ENCODE results near the gene CASP8AP2. TPM values are rescaled to one million over a fixed set of nuclear protein-coding genes. Genes with fewer than 3 reads are reported as not detected.
"Not testable (repeated sequence)": the region's sequence is repeated elsewhere in the genome, so short reads cannot be mapped to it uniquely, and the experiment has no call there.

CASP8AP2 gene
- total RNA-seq (12.8 and 13.4 TPM in 2 replicates), polyA plus RNA-seq (9.5 and 10.8 TPM in 2 replicates), polyA minus RNA-seq (ENCODE audit: low replicate concordance) (2.3 and 2.7 TPM in 2 replicates)
- 5.9 and 7.2 TPM in 2 replicates for polyA plus RNA-seq (2012)

DNA sequence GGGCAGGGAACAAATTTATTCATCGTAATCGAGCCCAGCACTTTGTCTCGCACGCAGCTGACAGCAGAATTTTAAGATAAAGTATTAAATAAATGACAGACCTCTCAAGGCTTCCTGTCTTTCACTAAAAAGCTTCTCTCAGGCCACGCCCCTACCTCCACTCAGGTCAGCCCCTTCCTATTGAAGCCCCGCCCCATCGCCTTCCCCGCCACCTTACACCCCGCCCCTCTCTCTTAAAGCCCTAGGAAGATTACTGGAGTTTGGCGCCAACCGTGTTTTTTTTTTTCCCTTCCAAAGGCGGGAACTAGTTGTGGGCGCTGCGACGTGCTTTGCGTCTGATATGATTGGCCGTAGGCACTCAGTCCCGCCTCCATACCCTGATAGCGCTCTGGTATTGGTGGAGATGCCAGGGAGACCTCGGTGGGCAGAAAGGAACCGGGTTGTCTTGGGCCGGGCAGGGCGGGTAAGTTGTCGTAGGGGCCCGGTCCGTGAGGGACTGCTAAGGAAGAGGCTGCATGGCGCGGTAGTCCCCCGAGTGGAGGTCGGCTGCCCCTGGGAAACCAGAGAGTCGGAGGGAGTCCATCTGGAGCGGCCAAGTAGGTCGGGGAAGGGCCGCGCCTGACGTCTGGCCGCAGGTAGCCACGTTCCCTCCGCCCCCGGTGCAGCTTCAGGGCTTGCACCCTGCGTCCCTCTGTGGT lies at the start of gene CASP8AP2:
TSS of gene CASP8AP2 (plus strand) at position 409 of the 698 bp plus-strand sequence.
- H3K27ac ChIP-seq (ENCODE audit: insufficient read depth, low read length), result peak within 1 kb of the TSS; percentile 55

GRCh38 chr6:89781070-89782034 lies 48.3 kb upstream of the CASP8AP2 start:
- H4K20me1 ChIP-seq (ENCODE audit: control insufficient read depth, extremely low read depth, insufficient read depth, low read length), result no peaks in the 10 kb centered on the region
- no peak overlapping the region for H2AFZ ChIP-seq (ENCODE audit: low read length)
- no peaks in the 10 kb centered on the region for H3K36me3 ChIP-seq (ENCODE audit: control insufficient read depth, insufficient read depth, low read length)
- no peaks in the 10 kb centered on the region for H3K4me1 ChIP-seq (ENCODE audit: control insufficient read depth, extremely low read depth, insufficient read depth, low read length)
- no peaks in the 10 kb centered on the region for H3K27me3 ChIP-seq (ENCODE audit: control insufficient read depth, insufficient read depth, low read length)
- DNase-seq (ENCODE audit: low read depth in 2 of 2), result no peak
- no peak overlapping the region for H3K27ac ChIP-seq (ENCODE audit: insufficient read depth, low read length)
- no peak overlapping the region for H3K4me2 ChIP-seq (ENCODE audit: extremely low read depth, insufficient read depth, low read length)
- H3K79me2 ChIP-seq (ENCODE audit: control insufficient read depth, insufficient read depth, low read length), result no peaks in the 10 kb centered on the region
- H3K4me3 ChIP-seq (replicated peaks in 1 of 4; ENCODE audit: control extremely low read depth in 1 of 4, insufficient read depth in 1 of 4, low read depth in 3 of 4, low read length in 4 of 4), result no peak overlapping the region
- H3K9me3 ChIP-seq (ENCODE audit: control insufficient read depth, insufficient read depth, low read depth, low read length), result no peaks in the 10 kb centered on the region
- TF ChIP-seq EZH2 (IDR thresholded peaks at IDR 0.05; ENCODE audit: low read length, missing control alignments) (no peak), CTCF (conservative IDR thresholded peaks at IDR 0.05 in 1 of 2, IDR thresholded peaks at IDR 0.05 in 1 of 2; ENCODE audit: low read depth in 1 of 2, low read length in 2 of 2) (no peak)
- H3K9ac ChIP-seq (ENCODE audit: insufficient read depth, low read length), result no peak overlapping the region

More for the DNA sequence above, at the start of gene CASP8AP2:
- H3K9ac ChIP-seq (ENCODE audit: insufficient read depth, low read length), result peak within 1 kb of the TSS; percentile 56
- no peaks in the 10 kb centered on the region for H3K27me3 ChIP-seq (ENCODE audit: control insufficient read depth, insufficient read depth, low read length)
- H3K4me2 ChIP-seq (ENCODE audit: extremely low read depth, insufficient read depth, low read length), result peak within 1 kb of the TSS; percentile 91
- no peaks in the 10 kb centered on the region for H3K9me3 ChIP-seq (ENCODE audit: control insufficient read depth, insufficient read depth, low read depth, low read length)
- TF ChIP-seq CTCF (conservative IDR thresholded peaks at IDR 0.05 in 1 of 2, IDR thresholded peaks at IDR 0.05 in 1 of 2; ENCODE audit: low read depth in 1 of 2, low read length in 2 of 2) (no peak), EZH2 (IDR thresholded peaks at IDR 0.05; ENCODE audit: low read length, missing control alignments) (no peak)
- H3K4me3 ChIP-seq (replicated peaks in 1 of 4; ENCODE audit: control extremely low read depth in 1 of 4, insufficient read depth in 1 of 4, low read depth in 3 of 4, low read length in 4 of 4), result peak within 1 kb of the TSS; percentile 67 to 97 (median 80)
- DNase-seq (ENCODE audit: low read depth in 2 of 2), result peak; percentile 98 to 99
- no peaks in the 10 kb centered on the region for H4K20me1 ChIP-seq (ENCODE audit: control insufficient read depth, extremely low read depth, insufficient read depth, low read length)
- H2AFZ ChIP-seq (ENCODE audit: low read length), result peak within 1 kb of the TSS; percentile 96
- peaks cover 22% of the 10 kb centered on the region for H3K79me2 ChIP-seq (ENCODE audit: control insufficient read depth, insufficient read depth, low read length)
- peaks cover 4% of the 10 kb centered on the region for H3K36me3 ChIP-seq (ENCODE audit: control insufficient read depth, insufficient read depth, low read length)
- no peaks in the 10 kb centered on the region for H3K4me1 ChIP-seq (ENCODE audit: control insufficient read depth, extremely low read depth, insufficient read depth, low read length)

DNA sequence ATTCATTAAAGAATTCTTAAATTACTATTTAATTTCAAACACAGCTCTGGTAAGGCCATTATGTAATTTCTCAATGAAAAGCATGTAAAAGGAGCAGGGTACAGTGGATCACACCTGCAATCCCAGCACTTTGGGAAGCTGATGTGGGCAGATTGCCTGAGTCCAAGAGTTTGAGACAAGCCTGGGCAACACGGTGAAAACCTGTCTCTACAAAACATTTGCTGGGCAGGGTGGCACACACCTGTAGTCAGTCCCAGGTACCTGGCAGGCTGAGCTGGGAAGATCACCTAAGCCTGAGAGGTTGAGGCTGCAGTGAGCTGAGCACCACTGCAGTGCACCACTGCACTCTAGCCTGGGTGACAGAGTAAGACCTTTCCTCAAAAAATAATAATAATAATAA lies 47.5 kb upstream of the CASP8AP2 start:
- H3K4me3 ChIP-seq (replicated peaks in 1 of 4; ENCODE audit: control extremely low read depth in 1 of 4, insufficient read depth in 1 of 4, low read depth in 3 of 4, low read length in 4 of 4), result no peak overlapping the region
- no peak overlapping the region for H3K27ac ChIP-seq (ENCODE audit: insufficient read depth, low read length)
- H3K36me3 ChIP-seq (ENCODE audit: control insufficient read depth, insufficient read depth, low read length), result no peaks in the 10 kb centered on the region
- no peaks in the 10 kb centered on the region for H3K9me3 ChIP-seq (ENCODE audit: control insufficient read depth, insufficient read depth, low read depth, low read length)
- H3K9ac ChIP-seq (ENCODE audit: insufficient read depth, low read length), result no peak overlapping the region
- no peaks in the 10 kb centered on the region for H3K79me2 ChIP-seq (ENCODE audit: control insufficient read depth, insufficient read depth, low read length)
- DNase-seq (ENCODE audit: low read depth in 2 of 2), result no peak
- TF ChIP-seq EZH2 (IDR thresholded peaks at IDR 0.05; ENCODE audit: low read length, missing control alignments), result no peak
- TF ChIP-seq CTCF (conservative IDR thresholded peaks at IDR 0.05 in 1 of 2, IDR thresholded peaks at IDR 0.05 in 1 of 2; ENCODE audit: low read depth in 1 of 2, low read length in 2 of 2), result no peak
- no peak overlapping the region for H3K4me2 ChIP-seq (ENCODE audit: extremely low read depth, insufficient read depth, low read length)
- H3K27me3 ChIP-seq (ENCODE audit: control insufficient read depth, insufficient read depth, low read length), result no peaks in the 10 kb centered on the region
- H3K4me1 ChIP-seq (ENCODE audit: control insufficient read depth, extremely low read depth, insufficient read depth, low read length), result no peaks in the 10 kb centered on the region
- no peaks in the 10 kb centered on the region for H4K20me1 ChIP-seq (ENCODE audit: control insufficient read depth, extremely low read depth, insufficient read depth, low read length)
- no peak overlapping the region for H2AFZ ChIP-seq (ENCODE audit: low read length)

- H3K9me3 ChIP-seq (ENCODE audit: control insufficient read depth, insufficient read depth, low read depth, low read length); H3K4me3 ChIP-seq (replicated peaks in 1 of 4; ENCODE audit: control extremely low read depth in 1 of 4, insufficient read depth in 1 of 4, low read depth in 3 of 4, low read length in 4 of 4); H4K20me1 ChIP-seq (ENCODE audit: control insufficient read depth, extremely low read depth, insufficient read depth, low read length); H3K4me2 ChIP-seq (ENCODE audit: extremely low read depth, insufficient read depth, low read length); H2AFZ ChIP-seq (ENCODE audit: low read length); H3K36me3 ChIP-seq (ENCODE audit: control insufficient read depth, insufficient read depth, low read length); H3K4me1 ChIP-seq (ENCODE audit: control insufficient read depth, extremely low read depth, insufficient read depth, low read length); H3K79me2 ChIP-seq (ENCODE audit: control insufficient read depth, insufficient read depth, low read length); H3K9ac ChIP-seq (ENCODE audit: insufficient read depth, low read length); DNase-seq (ENCODE audit: low read depth in 2 of 2); H3K27me3 ChIP-seq (ENCODE audit: control insufficient read depth, insufficient read depth, low read length); H3K27ac ChIP-seq (ENCODE audit: insufficient read depth, low read length): not testable (repeated sequence)
Observed at GRCh38 chr6:89783293-89783692, 46.4 kb upstream of the CASP8AP2 start.
